HCT116 (cell line): Measurements from ENCODE around the gene RPS27L.

Experiments
- EZH2phosphoT487 ChIP-seq: fragments of 200-600 bp; IDR thresholded peaks from 2 replicates; pipeline ENCODE4 v1.6.1; 2018; ENCODE audit warnings: antibody characterized with exemption, borderline replicate concordance
- TF ChIP-seq, protein P1 (sequence below): IDR thresholded peaks from 2 replicates; pipeline ENCODE4 v1.6.1; 2012

DNA sequence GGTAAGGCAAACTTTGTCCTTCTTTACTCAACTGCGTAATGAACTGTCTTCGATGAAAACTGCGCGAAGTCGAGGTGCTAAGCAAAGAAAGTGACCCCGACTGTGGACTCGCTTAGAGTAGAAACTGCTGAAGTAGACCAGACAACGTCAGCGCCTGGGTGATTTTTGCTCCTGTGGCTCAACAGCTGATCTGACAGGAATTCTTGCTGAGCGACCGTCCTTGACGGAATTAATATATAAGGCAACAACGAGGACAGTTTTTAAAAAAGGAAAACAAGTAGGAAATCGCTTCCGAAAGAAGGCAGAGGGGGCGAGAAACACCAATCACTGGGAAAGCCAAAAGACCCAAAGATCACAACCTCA is 541 bp downstream of the RPS27L start:
- TF ChIP-seq, protein P1, sequence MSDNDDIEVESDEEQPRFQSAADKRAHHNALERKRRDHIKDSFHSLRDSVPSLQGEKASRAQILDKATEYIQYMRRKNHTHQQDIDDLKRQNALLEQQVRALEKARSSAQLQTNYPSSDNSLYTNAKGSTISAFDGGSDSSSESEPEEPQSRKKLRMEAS = no peak
- no peak for TF ChIP-seq EZH2phosphoT487
